HG03280 (cell line): ENCODE measurements around the gene CASKIN1.
A peak's percentile ranks its signal among the peaks of the same experiment; 100 is the strongest.
"Not testable (repeated sequence)": the region's sequence is repeated elsewhere in the genome, so short reads cannot be mapped to it uniquely, and the experiment has no call there.

Experiments used
- ATAC-seq: cut with Tn5 transposase; IDR thresholded peaks from one replicate; pipeline ENCODE4 v1.9.1; 2021; ENCODE audit warnings: mild to moderate bottlenecking, moderate library complexity; ENCODE audit not compliant: unreplicated experiment

Gene CASKIN1

GRCh38 chr16:2142942-2143877 lies 53.2 kb downstream of the CASKIN1 start:
- ATAC-seq = no peak

GRCh38 chr16:2135770-2136490 lies 60.5 kb downstream of the CASKIN1 start, which contains the start of gene PKD1:
Gene PKD1 (minus strand): TSS chr16:2135898. CDS start chr16:2135689, 209 bp downstream.
- ATAC-seq = peak; percentile 58

- not testable (repeated sequence) for ATAC-seq
Measured at GRCh38 chr16:2135071-2135470, 61.3 kb downstream of the CASKIN1 start.

GRCh38 chr16:2133797-2134196 lies 62.6 kb downstream of the CASKIN1 start:
- not testable (repeated sequence) for ATAC-seq

GRCh38 chr16:2129890-2130447 lies 66.4 kb downstream of the CASKIN1 start:
- not testable (repeated sequence) for ATAC-seq

GRCh38 chr16:2129251-2129650 lies 67.2 kb downstream of the CASKIN1 start:
- ATAC-seq = not testable (repeated sequence)

- ATAC-seq = not testable (repeated sequence)
Measured at GRCh38 chr16:2127630-2128280, 68.7 kb downstream of the CASKIN1 start.
